SU-DHL-6 (cell line): ENCODE data around the gene TXNDC11.

Experiments used
- H2AFZ ChIP-seq: fragments of 200-600 bp; sonication (generic); 2 replicates; pipeline ENCODE4 v1.6.1; 2014; ENCODE audit warnings: low read depth, mild to moderate bottlenecking, moderate library complexity, mixed read lengths, antibody characterized with exemption, low read length; ENCODE audit not compliant: severe bottlenecking
- H3F3A ChIP-seq: fragments of 200-600 bp; shearing (Covaris generic); 2 replicates; pipeline ENCODE4 v1.6.0; 2016; ENCODE audit warnings: antibody characterized with exemption, mild to moderate bottlenecking; ENCODE audit not compliant: insufficient read depth
- H3K27ac ChIP-seq: fragments of 200-600 bp; sonication (generic); 2 replicates; pipeline ENCODE4 v1.5.1; 2016; ENCODE audit warnings: low read depth, mild to moderate bottlenecking, low read length, moderate library complexity, mixed read lengths
- H3K27me3 ChIP-seq: fragments of 200-600 bp; sonication (generic), shearing (Covaris generic); 2 replicates; pipeline ENCODE4 v1.6.0; 2014; ENCODE audit warnings: mild to moderate bottlenecking, low read length
- H3K36me3 ChIP-seq: fragments of 200-600 bp; sonication (generic); 2 replicates; pipeline ENCODE4 v1.6.1; 2014; ENCODE audit warnings: mild to moderate bottlenecking, low read length, mixed read lengths
- H3K4me2 ChIP-seq: fragments of 300-600, 200-600 bp; shearing (Covaris generic), sonication (generic); 2 replicates; pipeline ENCODE4 v1.6.0; 2014; ENCODE audit warnings: low read length, low read depth, mild to moderate bottlenecking; ENCODE audit not compliant: poor library complexity, severe bottlenecking
- H3K4me3 ChIP-seq: fragments of 200-600 bp; sonication (generic); 2 replicates; pipeline ENCODE4 v1.5.1; 2014; ENCODE audit warnings: antibody characterized with exemption, low read length, mild to moderate bottlenecking, mixed read lengths; ENCODE audit not compliant: insufficient read depth, poor library complexity, severe bottlenecking
- H3K79me2 ChIP-seq: fragments of 200-600 bp; sonication (generic); 2 replicates; pipeline ENCODE4 v1.6.1; 2014; ENCODE audit warnings: mild to moderate bottlenecking, low read length, moderate library complexity; ENCODE audit not compliant: insufficient read depth
- H3K9ac ChIP-seq: fragments of 200-600 bp; sonication (generic); 2 replicates; pipeline ENCODE4 v1.7.0; 2014; ENCODE audit warnings: mild to moderate bottlenecking, low read length
- H3K9me2 ChIP-seq: fragments of 200-600 bp; sonication (generic); replicated peaks from 2 replicates; pipeline ENCODE4 v1.6.1; 2014; ENCODE audit warnings: low read length; ENCODE audit not compliant: insufficient read depth
- H3K9me3 ChIP-seq: fragments of 200-600 bp; sonication (generic); 2 replicates; pipeline ENCODE4 v1.6.1; 2014; ENCODE audit warnings: low read length, mixed read lengths; ENCODE audit not compliant: insufficient read depth
- H4K20me1 ChIP-seq: fragments of 200-600 bp; sonication (generic); 2 replicates; pipeline ENCODE4 v1.6.1; 2014; ENCODE audit warnings: low read depth, mild to moderate bottlenecking, antibody characterized with exemption, low read length, moderate library complexity, mixed read lengths
- EZH2phosphoT487 ChIP-seq: fragments of 200-600 bp; sonication (generic), shearing (Covaris generic); conservative IDR thresholded peaks from 2 replicates; pipeline ENCODE4 v1.6.1; 2018; ENCODE audit warnings: mild to moderate bottlenecking, antibody characterized with exemption, low read length, moderate library complexity, mixed read lengths
- TF ChIP-seq, protein P1 (sequence below): fragments of 200-600 bp; sonication (generic); IDR thresholded peaks from one replicate; pipeline ENCODE4 v1.5.1; 2017; ENCODE audit warnings: antibody characterized with exemption, mild to moderate bottlenecking, low read length, moderate library complexity; ENCODE audit not compliant: insufficient read depth, poor library complexity, severe bottlenecking

Gene TXNDC11

DNA sequence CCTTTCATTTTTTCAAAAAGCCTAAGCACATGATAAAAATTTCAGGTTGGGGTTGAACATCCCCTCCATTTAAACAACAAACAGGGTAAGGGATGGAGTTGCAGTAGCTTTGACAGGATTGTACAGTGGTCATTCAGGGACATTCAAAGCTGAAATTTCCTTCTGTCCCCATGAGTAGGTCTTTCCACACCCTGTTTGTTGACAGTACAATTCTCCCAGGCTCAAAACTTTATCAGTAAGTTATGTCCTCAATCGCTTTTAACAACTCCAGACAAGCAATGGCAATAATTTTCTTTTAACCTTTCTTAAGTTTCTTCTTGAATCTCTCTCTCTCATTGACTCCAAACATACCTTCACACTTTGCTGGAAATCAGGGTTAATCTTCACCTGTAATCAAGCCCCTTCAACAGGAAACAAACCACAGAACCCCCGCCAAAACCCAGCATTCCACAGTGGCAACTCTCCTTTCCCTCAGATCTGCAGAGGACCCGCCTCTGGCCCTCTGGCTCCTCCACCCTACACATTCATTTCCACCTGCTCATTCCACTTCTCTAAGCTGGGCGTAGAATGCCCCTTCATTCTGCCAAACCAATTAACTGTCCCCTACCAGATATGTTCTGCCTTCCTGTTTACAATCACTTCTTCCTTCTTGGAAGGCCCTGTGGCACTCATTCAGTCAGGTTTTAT is 20.7 kb downstream of the TXNDC11 start:
- H3K79me2 ChIP-seq: peaks cover 23% of the 10 kb centered on the region
- no peak overlapping the region for H3K4me3 ChIP-seq
- no peaks in the 10 kb centered on the region for H3K27me3 ChIP-seq
- no peak overlapping the region for H3K4me2 ChIP-seq
- H2AFZ ChIP-seq: no peak overlapping the region
- no peaks in the 10 kb centered on the region for H4K20me1 ChIP-seq
- H3K36me3 ChIP-seq: peaks cover 42% of the 10 kb centered on the region; the same call in 1 of the 2 replicates
- H3K27ac ChIP-seq: no peak overlapping the region
- TF ChIP-seq, protein P1, sequence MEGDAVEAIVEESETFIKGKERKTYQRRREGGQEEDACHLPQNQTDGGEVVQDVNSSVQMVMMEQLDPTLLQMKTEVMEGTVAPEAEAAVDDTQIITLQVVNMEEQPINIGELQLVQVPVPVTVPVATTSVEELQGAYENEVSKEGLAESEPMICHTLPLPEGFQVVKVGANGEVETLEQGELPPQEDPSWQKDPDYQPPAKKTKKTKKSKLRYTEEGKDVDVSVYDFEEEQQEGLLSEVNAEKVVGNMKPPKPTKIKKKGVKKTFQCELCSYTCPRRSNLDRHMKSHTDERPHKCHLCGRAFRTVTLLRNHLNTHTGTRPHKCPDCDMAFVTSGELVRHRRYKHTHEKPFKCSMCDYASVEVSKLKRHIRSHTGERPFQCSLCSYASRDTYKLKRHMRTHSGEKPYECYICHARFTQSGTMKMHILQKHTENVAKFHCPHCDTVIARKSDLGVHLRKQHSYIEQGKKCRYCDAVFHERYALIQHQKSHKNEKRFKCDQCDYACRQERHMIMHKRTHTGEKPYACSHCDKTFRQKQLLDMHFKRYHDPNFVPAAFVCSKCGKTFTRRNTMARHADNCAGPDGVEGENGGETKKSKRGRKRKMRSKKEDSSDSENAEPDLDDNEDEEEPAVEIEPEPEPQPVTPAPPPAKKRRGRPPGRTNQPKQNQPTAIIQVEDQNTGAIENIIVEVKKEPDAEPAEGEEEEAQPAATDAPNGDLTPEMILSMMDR: no peak
- TF ChIP-seq EZH2phosphoT487: no peak
- no peak overlapping the region for H3K9ac ChIP-seq
- no peaks in the 10 kb centered on the region for H3K9me3 ChIP-seq
- no peaks in the 10 kb centered on the region for H3K9me2 ChIP-seq
- H3F3A ChIP-seq: peaks cover 10% of the 10 kb centered on the region; the same call in 1 of the 2 replicates

DNA sequence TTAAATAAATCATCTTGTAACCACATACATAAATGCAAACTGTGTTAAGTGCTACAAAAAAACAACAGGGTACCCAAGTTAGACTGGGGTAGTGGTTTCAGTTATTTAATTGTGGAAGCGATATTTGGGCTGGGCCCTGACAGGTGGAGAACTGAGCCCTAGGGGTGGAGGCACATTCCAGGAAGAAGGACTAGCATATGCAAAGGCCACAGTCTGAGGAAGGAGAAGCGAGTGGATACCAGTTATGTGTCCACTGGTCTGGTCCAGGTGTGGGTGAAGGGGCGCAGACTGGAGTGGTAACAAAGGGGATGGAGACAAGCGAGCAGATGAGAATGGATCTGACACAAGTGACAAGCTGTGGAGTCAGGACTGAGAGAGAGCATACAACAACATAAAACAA is 22.9 kb downstream of the TXNDC11 start:
- no peaks in the 10 kb centered on the region for H4K20me1 ChIP-seq
- peaks cover 37% of the 10 kb centered on the region; the same call in 1 of the 2 replicates for H3K36me3 ChIP-seq
- H3K9ac ChIP-seq: no peak overlapping the region
- no peaks in the 10 kb centered on the region for H3K9me3 ChIP-seq
- no peak for TF ChIP-seq EZH2phosphoT487
- TF ChIP-seq, protein P1: no peak
- no peak overlapping the region for H3K4me3 ChIP-seq
- no peaks in the 10 kb centered on the region for H3K27me3 ChIP-seq
- H2AFZ ChIP-seq: no peak overlapping the region
- no peak overlapping the region for H3K27ac ChIP-seq
- H3K79me2 ChIP-seq: peaks cover 5% of the 10 kb centered on the region; the same call in 1 of the 2 replicates
- no peaks in the 10 kb centered on the region for H3K9me2 ChIP-seq
- H3F3A ChIP-seq: peaks cover 20% of the 10 kb centered on the region; the same call in 1 of the 2 replicates
- no peak overlapping the region for H3K4me2 ChIP-seq

DNA sequence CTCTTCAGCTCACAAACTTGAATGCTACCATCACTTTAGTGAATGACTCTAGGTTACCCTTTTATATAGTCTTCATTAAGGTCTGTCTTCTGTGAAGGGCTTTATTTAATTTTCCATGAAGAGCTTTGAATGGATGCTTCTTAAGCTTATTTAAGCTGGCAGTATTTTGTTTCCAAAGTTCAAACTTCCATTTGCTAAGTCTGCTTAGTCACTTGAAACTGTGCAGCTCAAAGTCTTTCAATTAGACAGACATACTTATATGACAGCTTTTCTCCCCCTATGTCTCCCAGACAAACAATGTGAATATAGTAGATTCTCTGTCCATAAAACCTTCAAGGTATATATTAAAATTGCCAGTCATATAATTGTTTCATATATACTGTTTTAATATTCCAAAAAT is 23.5 kb downstream of the TXNDC11 start:
- Histone ChIP-seq H3K36me3 (peaks cover 35% of the 10 kb centered on the region; the same call in 1 of the 2 replicates), H3K9ac (no peak overlapping the region), H3K9me2 (no peaks in the 10 kb centered on the region), H3K4me2 (no peak overlapping the region), H3K9me3 (no peaks in the 10 kb centered on the region), H4K20me1 (no peaks in the 10 kb centered on the region), H3K27ac (no peak overlapping the region), H3F3A (peaks cover 20% of the 10 kb centered on the region; the same call in 1 of the 2 replicates), H3K27me3 (no peaks in the 10 kb centered on the region), H3K79me2 (peaks cover 5% of the 10 kb centered on the region; the same call in 1 of the 2 replicates), H3K4me3 (no peak overlapping the region), H2AFZ (no peak overlapping the region)
- no peak for TF ChIP-seq EZH2phosphoT487
- TF ChIP-seq, protein P1: no peak
